HG03108 (cell line): ENCODE measurements around the gene ADPRHL1.

ENCODE experiments used
- ATAC-seq: cut with Tn5 transposase; IDR thresholded peaks from one replicate; pipeline ENCODE4 v1.9.1; 2021; ENCODE audit warnings: moderate library complexity; ENCODE audit not compliant: unreplicated experiment

Gene ADPRHL1

DNA sequence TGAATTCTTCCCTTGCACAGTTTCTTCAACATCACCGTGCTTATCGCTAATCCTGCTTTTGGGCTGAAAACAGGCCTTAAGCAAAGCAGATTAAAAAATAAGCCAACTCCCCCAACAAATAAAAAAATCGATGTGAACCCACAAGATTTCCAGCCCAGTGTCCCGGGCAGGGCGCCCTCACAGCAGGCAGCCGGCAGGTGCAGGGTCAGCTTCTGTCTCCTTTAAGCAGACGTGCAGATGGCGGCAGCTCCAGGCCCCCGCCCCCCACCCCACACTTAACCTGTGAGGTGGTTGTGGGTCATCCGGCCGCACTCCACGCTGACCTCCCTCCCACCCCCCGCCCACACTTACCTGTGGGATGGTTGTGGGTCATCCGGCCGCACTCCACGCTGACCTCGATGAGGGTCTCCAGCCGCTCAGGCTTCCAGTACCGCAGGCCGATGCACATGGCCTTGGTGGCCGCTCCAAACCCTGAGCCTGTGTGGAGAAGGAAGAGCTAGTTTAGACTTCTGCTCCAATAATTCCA is 19.8 kb downstream of the ADPRHL1 start:
- no peak for ATAC-seq

DNA sequence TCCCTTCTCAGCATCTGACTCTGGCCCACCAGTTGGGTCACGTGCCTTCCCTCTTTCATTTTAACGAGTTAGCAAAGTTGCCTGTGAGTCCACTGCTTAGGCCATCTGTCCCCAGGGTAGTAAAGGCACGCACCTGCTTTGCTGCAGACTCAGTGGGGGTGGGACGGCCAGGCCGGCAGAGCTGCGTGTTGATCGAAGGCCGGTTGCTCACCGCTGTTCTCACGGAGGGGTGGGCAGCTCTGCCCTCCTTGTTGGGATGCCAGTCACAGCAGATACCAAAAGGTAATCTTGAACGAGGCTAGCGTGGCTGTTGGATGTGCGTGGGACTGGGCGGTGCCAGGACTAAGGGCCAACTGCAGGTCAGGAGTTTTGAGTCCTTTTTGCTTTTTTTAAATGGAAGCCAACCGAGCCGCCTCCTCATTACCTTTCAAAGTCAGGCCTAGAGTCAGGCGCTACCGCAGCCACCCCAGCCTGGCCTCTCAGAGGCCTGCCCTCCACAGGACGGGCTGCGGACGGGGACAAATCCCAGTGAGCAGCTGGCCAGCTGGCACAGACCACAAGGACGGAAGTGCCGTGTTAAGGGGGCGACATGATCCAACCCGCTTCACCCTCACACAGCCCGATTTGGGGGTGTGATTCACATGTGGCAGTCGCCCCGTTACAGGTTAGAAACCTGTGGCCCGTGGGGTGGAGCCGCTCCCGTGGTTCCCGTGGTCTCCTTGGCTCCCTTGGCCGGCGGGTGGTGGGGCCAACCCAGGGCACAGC is 20.6 kb downstream of the ADPRHL1 start:
- no peak for ATAC-seq

DNA sequence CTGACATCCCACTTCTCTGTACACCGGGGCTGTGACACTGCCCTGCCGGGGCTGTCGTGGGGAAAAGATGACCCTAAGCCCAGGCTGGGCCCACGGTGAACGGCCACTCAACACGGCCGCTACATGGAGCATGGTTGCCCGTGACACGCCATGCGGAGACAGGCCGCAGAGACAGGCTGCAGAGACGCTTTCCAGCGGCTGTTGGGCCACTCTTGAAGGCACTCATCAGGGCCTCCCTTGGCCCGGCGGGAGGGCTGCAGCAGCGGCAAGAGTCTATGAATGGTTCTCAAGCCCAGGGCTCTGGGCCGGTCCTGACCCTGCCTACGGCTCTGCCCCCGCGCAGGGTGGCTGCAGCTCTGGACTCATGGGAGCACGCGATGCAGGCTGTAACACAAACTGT is 22.1 kb downstream of the ADPRHL1 start:
- no peak for ATAC-seq

GRCh38 chr13:113430378-113431110 is 22.7 kb downstream of the ADPRHL1 start:
- ATAC-seq: no peak

GRCh38 chr13:113429608-113429985 is 23.7 kb downstream of the ADPRHL1 start:
- ATAC-seq: no peak

- ATAC-seq: no peak
Observed at GRCh38 chr13:113428871-113429607, 24.2 kb downstream of the ADPRHL1 start.

- no peak for ATAC-seq
Observed at GRCh38 chr13:113428469-113428865, 24.8 kb downstream of the ADPRHL1 start.

DNA sequence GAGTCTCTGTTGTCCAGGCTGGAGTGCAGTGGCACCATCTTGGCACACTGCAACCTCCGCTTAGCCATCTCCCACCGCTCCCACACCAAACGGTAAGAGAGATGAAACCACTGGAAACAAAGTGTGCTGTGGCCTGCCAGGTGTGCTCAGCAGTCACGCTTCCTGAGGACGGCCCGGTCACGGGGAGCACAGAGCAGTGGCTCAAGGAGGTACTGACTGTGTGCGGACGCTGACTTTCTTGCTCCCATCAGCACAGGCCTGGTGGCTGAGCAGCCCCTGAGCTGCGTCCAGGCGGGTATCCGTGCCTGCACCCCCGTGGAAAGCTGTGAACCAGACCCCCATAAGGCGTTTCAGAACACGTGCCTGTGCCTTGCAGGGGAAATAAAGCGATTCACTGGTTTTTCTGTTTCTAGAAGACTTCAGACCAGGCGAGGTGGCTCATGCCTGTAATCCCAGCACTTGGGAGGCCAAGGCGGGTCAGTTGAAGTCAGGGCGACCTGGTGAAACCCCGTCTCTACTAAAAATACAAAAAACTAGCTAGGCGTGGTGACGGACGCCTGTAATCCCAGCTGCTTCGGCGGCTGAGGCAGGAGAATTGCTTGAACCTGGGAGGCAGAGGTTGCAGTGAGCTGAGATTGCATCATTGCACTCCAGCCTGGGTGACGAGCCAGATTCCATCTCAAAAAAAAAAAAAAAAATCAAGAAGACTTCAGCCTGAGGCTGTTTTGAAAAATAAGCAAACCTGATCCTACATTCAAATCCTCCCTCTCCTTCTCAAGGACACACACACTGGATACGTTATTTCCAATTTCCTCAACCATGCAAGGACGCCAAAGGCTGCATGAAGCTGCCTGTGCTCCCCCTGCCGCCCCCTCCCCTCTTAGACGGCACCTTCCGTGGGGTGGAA is 25.5 kb downstream of the ADPRHL1 start:
- ATAC-seq: no peak

GRCh38 chr13:113426591-113426986 is 26.7 kb downstream of the ADPRHL1 start:
- no peak for ATAC-seq

DNA sequence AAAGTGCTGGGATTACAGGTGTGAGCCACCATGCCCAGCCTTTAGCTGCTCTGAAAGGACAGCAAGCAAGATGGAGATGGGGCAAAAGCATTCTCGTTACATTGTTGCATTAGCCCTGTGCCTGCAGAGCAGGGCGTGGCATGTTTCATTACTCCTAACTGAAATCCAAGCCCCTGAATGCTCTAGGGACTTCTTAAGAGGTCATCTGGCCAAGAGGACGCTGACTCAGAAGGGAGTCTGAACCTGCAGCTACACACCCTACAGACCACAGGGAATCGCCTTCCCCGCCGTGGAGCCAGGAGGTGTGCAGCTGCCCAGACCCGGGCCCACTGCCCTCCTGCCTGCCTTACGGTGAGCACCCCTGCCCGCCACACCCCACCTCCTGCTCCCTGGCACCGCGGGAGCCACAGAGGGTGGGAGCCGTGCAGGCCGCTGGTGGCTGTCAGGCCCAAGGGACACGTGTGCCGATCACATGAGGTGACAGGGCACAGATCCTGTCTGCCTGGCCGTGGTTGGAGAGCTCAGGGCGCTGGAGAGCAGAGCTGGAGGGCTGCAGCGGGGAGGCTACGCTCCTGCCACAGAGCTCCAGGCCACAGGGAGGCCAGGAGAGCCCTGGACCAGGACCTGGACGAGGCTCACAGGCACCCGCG is 27.2 kb downstream of the ADPRHL1 start:
- ATAC-seq: no peak

GRCh38 chr13:113423520-113424163 is 29.6 kb downstream of the ADPRHL1 start:
- no peak for ATAC-seq

DNA sequence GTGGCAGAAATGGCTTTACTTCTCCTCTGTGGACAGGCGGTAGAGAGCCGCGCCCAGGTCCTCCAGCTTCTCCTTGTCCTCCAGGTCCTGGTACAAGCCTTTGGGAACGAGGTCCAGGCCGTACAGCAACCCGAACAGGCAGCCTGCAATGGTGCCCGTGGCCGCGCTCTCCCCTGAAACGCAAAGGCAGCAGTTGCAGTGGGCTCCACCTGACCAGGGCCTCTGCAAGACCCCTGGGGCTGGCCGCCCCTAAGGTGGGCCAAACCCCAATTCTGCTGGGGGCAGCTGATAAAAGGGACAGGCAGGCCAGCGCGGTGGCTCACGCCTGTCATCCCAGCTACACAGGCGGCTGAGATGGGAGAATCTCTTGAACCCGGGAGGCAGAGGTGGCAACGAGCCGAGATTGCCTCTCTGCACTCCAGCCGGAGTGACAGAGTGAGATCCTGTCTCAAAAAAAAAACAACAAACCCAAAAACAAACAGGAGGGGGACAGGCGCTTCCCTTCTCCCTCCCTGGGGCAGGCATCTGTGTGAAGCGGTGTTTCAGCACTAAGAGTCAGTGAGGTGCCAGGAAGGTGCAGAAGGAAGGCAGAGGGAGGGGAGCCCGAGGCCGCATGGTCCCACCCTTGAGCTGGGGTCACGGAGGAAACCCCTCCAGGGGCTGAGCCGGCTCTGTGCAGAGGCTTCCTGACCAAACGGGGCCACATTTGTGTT is 30.3 kb downstream of the ADPRHL1 start:
- ATAC-seq: no peak

DNA sequence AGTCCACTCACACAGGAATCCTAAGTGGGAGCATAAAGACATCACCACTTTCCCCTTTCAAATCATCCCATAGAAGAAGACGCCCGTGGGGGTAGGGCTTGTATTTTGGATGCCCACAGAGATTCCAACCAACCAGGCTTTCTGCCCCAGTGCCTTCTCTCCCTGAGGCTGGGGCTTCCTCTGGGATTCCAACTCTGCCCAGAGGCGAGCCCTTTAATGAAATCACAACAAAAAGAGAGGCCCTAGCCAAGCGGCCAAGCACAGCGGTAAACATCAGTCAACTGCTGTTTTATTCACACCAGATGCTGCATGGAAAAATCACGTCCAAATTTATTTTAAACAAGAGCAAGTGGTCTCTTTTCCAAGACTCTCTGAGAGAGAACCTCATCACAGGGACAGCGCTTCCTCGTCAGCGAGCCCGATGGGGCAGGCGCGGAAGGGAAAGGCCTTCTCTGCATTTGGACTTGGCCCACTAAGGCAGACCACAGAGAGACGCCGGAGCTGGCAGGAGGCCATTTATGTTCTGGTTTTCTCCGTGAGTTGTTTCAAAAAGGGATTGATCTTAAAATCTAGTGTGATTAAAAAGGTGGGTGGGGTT is 31.5 kb downstream of the ADPRHL1 start:
- ATAC-seq: no peak

DNA sequence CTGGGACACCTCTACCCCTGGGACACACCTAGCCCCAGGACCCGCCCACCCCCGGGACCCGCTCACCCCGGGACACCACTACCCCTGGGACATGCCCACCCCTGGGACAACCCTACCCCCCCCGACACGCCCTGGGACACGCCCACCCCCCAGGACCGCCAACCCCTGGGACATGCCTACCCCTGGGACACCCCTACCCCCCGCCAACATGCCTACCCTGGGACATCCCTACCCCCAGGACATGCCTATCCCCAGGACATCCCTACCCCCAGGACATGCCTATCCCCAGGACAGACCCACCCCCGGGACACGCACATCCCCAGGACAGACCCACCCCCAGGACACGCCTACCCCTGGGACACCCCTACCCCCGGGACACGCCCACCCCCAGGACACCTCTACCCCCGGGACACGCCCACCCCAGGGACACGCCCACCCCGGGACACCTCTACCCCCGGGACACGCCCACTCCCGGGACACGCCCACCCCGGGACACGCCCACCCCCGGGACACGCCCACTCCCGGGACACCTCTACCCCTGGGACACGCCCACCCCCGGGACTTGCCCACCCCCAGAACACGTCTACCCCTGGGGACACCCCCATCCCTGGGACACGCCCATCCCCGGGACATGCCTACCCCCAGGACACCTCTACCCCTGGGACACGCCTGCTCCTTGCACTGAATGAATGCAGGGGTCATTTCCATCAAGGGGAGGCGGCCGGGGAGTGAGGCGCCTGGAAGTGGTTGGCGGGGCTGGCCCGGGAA is 32.3 kb downstream of the ADPRHL1 start:
- ATAC-seq: no peak

- ATAC-seq: no peak
Observed at GRCh38 chr13:113420232-113420631, 33.1 kb downstream of the ADPRHL1 start.

GRCh38 chr13:113419531-113420193 is 33.6 kb downstream of the ADPRHL1 start:
- ATAC-seq: no peak

DNA sequence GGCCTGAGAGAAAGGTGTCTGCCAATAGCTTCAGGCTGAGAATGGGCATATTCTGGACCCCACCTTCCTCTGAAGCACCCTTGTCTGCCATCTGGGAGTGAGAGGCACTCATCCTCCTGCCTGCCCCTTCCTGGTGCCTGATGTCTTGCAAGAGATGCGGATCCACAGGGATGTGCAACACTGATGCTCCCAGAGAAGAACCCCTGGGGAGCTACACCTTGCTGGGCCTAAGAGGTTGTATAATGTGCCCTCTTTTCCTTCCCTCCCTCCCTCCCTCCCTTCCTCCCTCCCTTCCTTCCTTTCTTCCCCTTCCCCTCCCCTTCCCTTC is 34.6 kb downstream of the ADPRHL1 start:
- no peak for ATAC-seq
